ENCODE results near the gene EYS. TPM values are rescaled to one million over a fixed set of nuclear protein-coding genes. Genes with fewer than 3 reads are reported as not detected.

Gene EYS
- total RNA-seq, 6 experiments from 2014 or later: 0.18 TPM; not detected in 5

GRCh38 chr6:64185621-64186020, 1521.4 kb downstream of the EYS start:
- H3K27me3 Mint-ChIP-seq (ENCODE audit: insufficient read depth): no peaks in the 10 kb centered on the region
- H3K36me3 Mint-ChIP-seq (ENCODE audit: low read depth): no peaks in the 10 kb centered on the region
- H3K4me1 Mint-ChIP-seq (ENCODE audit: low read depth): no peaks in the 10 kb centered on the region
- DNase-seq: no peak
- TF ChIP-seq CTCF (IDR thresholded peaks at IDR 0.05): no peak
- no peak overlapping the region for H3K27ac Mint-ChIP-seq
- no peak overlapping the region for H3K4me3 Mint-ChIP-seq
- peaks cover 20% of the 10 kb centered on the region for H3K9me3 Mint-ChIP-seq

- H3K36me3 Mint-ChIP-seq (ENCODE audit: low read depth): no peaks in the 10 kb centered on the region
- no peaks in the 10 kb centered on the region for H3K27me3 Mint-ChIP-seq (ENCODE audit: insufficient read depth)
- H3K9me3 Mint-ChIP-seq: peaks cover 11% of the 10 kb centered on the region
- no peak for TF ChIP-seq CTCF (IDR thresholded peaks at IDR 0.05)
- DNase-seq: no peak
- no peaks in the 10 kb centered on the region for H3K4me1 Mint-ChIP-seq (ENCODE audit: low read depth)
- H3K27ac Mint-ChIP-seq: no peak overlapping the region
- H3K4me3 Mint-ChIP-seq: no peak overlapping the region
Observed at GRCh38 chr6:64175296-64175695, 1531.7 kb downstream of the EYS start.

- Mint-ChIP-seq H3K4me1 (ENCODE audit: low read depth) (no peaks in the 10 kb centered on the region), H3K27me3 (ENCODE audit: insufficient read depth) (no peaks in the 10 kb centered on the region), H3K4me3 (no peak overlapping the region), H3K27ac (no peak overlapping the region), H3K9me3 (peaks cover 15% of the 10 kb centered on the region), H3K36me3 (ENCODE audit: low read depth) (no peaks in the 10 kb centered on the region)
- no peak for DNase-seq
- no peak for TF ChIP-seq CTCF (IDR thresholded peaks at IDR 0.05)
Observed at GRCh38 chr6:64170316-64170715, 1536.7 kb downstream of the EYS start.

- Mint-ChIP-seq H3K36me3 (ENCODE audit: low read depth) (no peaks in the 10 kb centered on the region), H3K27ac (no peak overlapping the region), H3K4me3 (no peak overlapping the region), H3K4me1 (ENCODE audit: low read depth) (no peaks in the 10 kb centered on the region), H3K27me3 (ENCODE audit: insufficient read depth) (no peaks in the 10 kb centered on the region), H3K9me3 (peaks cover 21% of the 10 kb centered on the region; the same call in 1 of the 2 replicates)
- no peak for TF ChIP-seq CTCF (IDR thresholded peaks at IDR 0.05)
- DNase-seq: no peak
Observed at GRCh38 chr6:64160486-64160885, 1546.5 kb downstream of the EYS start.

- Mint-ChIP-seq H3K27ac (no peak overlapping the region), H3K27me3 (ENCODE audit: insufficient read depth) (no peaks in the 10 kb centered on the region), H3K4me3 (no peak overlapping the region), H3K9me3 (peaks cover 17% of the 10 kb centered on the region; the same call in 1 of the 2 replicates), H3K4me1 (ENCODE audit: low read depth) (no peaks in the 10 kb centered on the region), H3K36me3 (ENCODE audit: low read depth) (no peaks in the 10 kb centered on the region)
- no peak for TF ChIP-seq CTCF (IDR thresholded peaks at IDR 0.05)
- no peak for DNase-seq
Observed at GRCh38 chr6:64155063-64155462, 1552.0 kb downstream of the EYS start.

GRCh38 chr6:64146876-64147275, 1560.2 kb downstream of the EYS start:
- no peaks in the 10 kb centered on the region for H3K4me1 Mint-ChIP-seq (ENCODE audit: low read depth)
- H3K4me3 Mint-ChIP-seq: no peak overlapping the region
- H3K27ac Mint-ChIP-seq: no peak overlapping the region
- TF ChIP-seq CTCF (IDR thresholded peaks at IDR 0.05): no peak
- H3K36me3 Mint-ChIP-seq (ENCODE audit: low read depth): no peaks in the 10 kb centered on the region
- DNase-seq: no peak
- H3K27me3 Mint-ChIP-seq (ENCODE audit: insufficient read depth): no peaks in the 10 kb centered on the region
- H3K9me3 Mint-ChIP-seq: peaks cover 16% of the 10 kb centered on the region

All from HFFc6 (cell line).